Activated T-cell treated with anti-CD3 and anti-CD28 coated beads, Interleukin-2, amount 50 U/mL, for 48 hours (primary cell): ENCODE data around the gene DOK3.

ENCODE experiments used
- DNase-seq, 2 experiments: peaks; one replicate each; pipeline ENCODE4 v3.0.0-alpha.2; 2020

DOK3 gene

DNA sequence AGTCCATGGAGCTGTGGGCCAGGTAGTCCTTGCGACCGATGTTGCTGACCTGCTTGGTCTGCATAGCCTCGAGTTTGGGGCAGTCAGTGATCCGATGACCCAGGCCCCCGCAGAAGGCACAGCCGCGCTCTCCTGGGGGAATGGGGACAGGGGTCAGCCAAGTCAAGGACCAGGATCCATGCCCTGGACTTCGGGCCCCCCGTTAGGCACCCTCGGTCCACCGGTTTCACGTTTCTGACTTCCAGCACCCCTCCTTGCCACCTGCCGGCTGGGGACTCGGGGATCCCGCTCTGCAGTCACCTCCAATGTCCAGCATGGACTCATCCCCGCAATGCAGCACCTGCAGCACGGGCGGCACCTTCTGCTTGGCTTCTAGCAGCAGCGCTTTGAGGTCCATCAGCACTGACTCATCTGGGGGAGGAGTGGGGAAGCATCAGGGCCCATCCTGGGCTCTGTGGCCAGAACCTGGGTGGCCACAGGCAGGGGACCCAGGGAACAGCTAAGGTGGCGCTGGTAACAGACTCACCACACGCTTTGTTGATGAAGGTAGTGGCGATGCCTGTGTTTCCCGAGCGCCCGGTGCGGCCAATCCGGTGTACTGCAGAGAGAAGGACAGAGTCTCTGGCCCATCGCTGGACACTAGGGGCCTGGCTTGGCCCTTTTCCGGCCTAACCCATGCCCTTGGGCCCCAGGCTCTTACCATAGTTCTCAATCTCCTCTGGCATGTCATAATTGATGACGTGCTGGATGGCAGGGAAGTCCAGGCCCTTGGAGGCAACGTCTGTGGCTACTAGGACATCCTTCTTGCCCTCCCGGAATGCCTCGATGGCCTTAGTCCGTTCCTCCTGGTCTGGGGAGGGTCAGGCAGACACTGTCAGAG lies 2.4 kb upstream of the DOK3 start:
- DNase-seq = no peak

DNA sequence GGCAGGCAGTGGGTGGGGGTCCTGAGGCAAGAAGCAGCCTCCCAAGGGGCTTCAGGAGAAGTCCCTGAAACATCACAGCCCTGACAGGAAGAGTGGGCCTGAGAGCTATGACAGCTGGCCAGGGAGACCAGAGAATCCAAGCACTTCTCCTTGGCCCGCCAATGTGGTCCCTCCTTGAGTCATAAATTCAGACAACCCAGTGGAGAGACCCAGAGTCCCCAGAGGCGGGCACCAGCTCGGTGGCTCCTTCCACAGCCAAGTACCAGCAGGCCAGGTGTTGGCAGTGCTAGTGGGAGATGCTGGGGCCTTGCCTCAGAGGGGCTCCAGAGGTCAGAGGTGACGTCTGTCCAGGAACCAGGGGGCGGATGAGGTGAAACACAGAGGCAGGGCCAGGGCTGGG lies 1.6 kb upstream of the DOK3 start:
- DNase-seq = no peak

DNA sequence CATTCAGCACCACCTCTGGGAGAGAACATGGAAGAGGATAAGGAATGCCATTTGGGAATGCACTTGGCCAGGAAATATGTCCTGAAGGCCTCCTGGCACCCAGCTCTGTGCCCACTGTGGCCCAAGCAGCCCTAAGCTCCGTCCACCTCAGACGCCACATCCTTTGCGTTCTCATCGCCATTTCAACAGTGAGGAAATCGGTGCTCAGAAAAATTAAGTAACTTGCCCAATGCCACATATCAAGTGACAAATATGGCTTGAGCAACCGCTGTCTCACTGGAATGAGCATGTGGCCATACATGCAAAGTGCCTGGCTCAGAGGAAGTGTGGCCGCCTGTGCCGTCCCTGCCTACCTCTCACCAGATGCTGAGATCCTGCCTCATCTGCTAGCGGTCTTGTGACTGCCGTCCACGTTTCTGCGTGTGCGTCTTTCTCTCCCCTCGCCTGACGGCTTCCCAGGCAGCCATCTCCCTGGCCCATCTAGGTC lies 984 bp upstream of the DOK3 start:
- DNase-seq = no peak

DNA sequence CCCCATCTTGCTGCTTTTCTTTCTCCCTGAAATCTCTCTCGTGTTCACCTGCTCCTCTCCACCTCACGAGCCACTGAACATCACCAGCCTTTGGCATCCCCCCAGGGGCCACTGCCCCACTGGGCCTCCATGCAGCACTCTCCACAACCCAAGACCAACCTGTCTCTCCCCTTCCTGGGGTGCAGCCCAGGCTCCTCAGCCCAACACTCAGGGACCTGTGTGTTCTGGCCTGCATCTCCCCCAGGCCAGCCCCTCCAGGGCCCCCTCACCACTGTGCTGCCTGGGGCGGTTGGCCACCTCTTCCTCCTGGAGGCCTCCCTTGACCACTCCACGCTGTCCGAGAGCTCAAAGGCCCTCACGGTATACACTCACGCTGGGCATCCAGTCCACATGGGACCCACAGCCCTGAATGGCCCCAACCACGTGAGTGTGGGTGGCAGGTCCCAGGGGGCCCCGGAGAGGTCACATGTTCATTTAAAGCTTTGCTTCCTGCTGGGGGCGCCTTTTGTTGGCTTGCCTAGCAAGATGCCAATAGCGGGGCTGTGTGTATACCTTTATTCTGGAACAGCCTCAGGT lies 453 bp upstream of the DOK3 start:
- no peak for DNase-seq

DNA sequence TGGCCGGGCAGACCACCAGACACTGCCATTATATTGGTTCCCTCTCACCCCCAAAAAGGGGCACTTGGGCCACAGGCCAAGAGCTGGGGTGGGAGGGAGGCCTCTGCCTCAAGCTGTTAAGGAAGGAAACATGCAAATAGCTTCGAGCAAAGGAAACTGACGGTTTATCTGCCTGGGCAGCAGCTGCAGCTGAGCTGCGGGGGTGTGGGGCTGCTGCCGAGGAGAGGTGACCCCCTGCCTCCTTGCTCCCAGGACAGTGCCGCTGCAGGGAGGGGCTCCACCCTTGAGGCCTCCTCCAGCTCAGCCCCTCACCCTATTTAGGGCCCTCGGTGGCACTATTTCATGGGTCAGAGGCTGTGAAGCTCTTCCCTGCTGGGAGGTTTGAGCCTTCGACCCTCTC lies 789 bp downstream of the DOK3 start:
- DNase-seq = no peak

DNA sequence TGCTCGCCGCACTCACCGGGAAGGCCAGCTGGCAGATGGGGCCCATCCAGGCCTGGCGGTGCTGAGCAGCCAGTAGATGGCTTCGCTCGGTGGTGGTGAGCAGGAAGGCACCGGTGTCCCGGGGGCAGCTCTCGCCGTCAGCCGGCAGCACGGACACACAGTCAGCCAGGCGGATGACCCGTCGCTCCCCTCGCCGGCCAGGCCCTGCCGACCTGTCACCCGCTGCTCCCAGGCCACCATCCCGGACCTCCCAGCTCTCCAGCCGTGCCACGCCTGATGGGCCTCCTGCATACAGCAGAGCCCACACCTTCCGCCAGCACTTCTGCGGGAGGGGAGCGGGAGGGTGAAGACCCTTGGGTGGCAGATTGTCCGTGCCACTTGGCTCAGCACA lies 1.4 kb downstream of the DOK3 start:
- no peak for DNase-seq

DNA sequence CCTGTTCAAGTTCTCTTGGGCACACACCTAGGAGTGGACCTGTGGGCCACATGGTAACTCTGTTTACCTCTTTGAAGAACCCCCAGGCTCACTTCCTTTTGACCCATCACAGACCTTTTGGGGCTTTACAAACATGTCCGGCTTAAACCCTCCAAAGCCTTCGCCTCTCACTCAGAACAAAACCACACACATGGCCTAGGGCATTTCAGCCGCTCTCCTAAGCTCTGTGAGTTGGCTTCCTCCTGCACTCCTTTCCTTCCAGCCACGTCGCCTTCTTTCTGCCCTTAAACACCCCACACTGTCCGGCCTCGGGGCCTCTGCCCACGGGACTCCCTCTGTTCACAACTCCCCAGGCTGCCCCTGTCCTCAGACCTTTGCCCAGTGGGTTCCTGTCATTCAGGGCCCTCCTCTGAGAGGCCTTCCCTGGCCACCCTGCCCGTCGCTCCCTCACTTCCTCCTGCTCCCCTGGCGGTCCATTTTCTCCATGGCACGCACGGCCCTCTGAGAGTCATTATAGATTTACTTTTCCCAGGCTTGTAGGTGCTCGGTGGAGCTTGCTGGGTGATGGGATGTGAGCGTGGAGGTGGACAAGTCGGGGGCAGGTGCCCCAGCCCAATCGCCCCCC lies 1.9 kb downstream of the DOK3 start:
- DNase-seq = no peak

DNA sequence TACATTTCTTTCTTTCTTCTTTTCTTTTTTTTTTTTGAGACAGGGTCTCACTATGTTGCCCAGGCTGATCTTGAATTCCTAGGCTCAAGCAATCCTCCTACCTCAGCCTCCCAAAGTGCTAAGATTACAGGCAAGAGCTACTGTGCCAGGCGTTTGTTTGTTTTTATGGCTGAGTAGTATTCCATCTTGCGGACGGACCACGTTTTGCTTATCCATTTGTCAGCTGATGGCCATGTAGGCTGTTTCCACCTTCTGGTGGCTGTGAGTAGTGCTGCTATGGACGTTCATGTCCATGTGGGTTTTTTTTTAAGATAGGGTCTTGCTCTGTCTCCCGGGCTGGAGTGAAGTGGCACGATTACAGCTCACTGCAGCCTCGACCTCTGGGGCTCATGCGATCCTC lies 2.5 kb downstream of the DOK3 start:
- no peak for DNase-seq

DNA sequence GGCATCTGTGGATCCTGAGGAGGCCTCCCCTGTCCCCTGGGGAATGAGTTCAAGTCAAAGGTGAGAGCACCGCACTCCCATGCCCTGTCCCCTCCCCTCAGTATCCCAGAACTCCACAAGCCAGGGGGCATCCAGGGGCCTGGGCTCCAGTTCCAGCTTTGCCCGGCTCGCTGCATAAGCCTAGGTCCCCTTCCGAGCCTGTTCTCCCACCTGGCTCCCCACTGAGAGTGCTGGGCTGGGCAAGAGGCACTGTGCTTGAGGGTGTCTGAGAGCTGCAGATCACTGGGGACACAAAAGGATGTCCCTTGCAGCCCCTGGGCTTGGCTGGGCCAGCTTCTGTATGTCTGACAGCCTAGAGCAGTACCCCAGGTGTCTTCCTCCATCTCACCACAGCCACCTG lies 4.6 kb downstream of the DOK3 start:
- DNase-seq = no peak

DNA sequence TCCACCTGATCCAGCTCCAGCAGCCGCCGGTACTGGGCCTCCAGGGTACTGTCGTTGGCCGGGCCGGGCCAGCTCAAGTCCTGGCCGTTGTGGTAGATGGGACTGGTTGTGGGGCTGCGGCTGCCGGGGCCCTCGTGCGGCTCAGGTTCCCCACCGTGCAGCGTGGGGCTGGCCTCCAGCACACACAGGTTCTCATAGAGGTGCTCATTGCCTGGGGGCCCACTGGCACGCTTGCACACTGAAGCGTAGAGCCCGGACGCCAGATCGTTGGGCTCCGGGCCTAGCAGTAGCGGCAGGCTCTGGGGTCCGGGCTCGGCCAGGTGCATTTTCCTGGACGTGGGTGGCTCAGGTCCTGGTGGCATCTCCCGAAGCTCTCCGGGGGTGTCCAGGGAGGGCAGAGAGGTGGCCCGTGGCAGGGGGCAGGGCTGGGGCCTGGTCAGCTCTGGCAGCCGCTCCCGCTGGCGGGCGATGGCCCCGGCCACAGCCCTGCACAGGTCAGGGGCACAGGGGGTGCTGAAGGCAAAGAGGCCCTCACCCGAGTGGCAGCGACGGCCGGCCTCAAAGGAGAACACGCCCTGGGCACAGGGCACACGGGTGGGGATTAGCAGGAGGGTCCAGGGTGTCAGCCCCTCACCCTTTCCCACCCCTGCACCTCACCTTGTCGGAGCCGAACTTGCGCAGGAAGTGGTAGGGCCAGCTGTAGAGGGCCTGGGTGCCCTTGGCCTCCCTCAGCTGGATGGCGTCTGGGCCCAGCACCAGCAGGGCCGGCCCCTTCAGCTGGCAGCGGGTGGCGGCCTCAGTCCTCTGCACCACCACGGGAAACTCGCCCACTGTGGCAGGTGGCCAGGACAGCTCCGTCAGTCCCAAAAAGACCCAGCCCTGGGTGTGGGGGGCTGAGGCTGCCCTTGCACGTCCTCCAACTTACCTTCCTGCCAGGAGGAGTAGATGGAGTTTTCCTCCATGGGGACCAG lies 5.3 kb downstream of the DOK3 start:
- DNase-seq = no peak

DNA sequence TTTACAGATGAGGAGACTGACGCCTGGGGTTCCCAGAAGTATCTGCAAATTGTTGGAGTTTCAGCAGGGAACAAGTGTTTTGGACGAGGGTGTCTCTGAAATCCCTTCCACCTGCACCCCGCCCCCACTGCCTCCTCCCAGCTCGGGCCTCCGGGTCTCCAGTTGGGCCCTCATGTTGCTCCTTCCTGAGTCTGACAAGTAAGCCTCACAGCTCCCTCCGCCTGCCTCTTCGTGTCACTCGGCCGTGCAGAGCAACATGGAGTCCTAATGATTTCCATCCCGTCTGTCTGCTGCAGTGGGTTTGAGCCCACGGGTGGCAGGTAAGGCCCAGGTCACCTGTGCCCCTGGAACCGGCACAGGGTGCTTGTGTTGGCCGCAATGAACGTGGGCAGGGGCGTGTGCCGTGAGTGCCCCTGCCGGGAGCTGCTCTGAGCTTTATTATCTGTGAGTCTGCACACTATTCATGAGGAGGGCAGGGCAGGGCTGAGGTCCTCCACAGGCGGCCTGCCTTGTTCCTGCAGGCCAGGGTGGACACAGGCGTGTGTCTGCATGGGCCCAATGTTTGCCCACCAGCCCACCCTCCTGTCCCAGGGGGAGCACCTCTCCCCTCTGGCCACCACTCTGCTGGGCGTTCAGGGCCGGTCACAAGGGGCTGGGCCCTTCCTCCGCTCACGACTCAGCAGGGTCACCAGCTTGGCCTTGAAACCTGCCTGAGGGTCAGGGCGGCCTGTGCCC lies 6.1 kb downstream of the DOK3 start:
- no peak for DNase-seq

DNA sequence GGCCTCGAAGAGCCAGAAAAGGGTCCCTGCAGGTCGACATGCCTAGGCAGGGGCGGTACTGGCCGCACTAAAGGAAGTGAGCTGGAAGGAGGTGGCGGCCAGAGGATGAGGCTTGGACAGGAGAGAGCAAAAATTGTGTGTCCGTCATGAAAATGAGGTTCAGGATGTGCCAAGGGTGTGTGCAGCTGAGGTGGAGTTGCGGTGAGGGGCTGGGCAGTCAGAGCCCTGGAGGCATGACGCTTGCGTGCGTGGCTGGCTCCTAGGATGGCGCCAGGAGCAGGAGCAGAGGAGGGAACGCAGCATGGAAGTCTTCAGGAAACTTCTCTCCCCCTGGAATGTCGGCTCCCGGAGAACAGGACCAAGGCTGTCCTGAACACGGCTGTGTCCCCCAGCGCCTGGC lies 6.7 kb downstream of the DOK3 start:
- no peak for DNase-seq

DNA sequence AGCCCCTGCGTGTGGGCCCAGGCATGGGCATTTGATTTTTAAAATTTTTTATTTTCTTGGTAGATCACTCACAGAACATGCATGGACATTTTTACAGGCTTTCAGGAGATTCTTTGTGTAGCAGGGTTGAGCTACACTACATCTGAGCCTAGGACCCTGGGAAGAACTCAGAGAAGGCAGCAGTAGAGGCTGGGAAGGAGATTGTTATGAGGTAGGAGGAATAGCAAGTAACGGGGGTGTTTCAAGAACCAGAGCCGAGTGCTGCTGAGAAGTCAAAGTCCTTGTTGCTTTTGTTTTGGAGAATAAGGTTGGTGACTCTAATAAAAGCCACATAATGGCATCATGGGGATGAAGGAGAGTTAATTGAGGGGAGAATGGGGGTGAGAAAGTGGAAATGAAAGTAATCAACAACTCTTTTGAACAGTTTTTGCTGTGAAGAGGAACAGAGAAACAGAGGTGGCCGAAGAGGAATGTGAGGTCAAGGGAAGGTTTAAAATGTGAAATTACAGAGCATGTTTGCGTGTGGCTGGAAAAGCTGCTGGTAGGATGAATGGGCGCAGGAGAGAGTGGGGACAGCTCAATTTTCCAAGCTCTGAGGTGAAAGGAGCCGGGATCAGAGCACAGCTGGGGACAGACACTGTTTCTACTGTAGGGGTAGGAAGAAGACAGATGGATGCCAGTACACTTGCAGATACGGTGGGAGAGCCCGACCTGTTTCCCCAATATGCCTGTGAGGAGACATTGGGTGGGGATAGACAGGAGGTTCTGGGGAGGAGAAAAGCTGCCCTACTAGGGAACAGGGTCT lies 7.5 kb downstream of the DOK3 start:
- no peak for DNase-seq

DNA sequence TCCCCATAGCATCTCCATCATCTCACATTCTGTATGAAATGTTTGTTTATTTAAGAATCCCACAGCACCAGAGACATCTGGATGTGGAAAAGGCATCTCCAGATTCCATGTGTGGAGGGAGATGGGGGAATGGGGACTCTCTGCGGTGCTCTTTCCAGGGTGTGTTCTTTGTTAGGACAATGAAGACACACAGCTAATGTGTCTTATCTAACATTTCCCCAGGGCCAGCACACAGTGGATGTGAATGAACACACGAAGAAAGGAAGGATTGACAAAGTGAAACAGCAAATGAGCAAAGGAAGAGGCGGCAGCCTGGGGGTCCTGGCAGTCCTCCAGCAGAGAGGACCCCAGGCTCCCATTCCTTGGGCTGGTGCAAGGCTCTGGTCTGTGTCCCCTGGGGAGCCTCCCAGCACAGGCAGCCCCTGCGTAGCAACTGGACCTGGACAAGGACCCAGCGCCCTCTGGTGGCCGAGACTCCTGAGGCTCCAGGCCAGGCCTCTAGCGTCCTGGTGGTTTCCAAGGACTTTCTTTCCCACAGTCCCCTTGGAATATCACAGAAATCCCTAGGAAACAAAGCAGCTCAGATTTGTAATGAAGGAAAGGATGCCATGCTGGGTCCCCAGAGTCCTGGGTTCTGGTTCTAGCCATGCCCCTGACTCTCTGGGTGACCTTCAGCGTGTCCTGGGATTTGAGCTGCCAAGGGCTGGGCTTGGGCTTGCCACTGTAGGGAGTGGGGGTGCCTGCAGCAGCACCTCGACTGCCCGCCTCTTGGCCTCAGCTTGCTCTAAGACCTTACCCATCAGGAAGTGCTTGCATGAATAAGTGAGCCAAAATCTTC lies 8.7 kb downstream of the DOK3 start:
- peak; percentile 88 to 91 for DNase-seq

DNA sequence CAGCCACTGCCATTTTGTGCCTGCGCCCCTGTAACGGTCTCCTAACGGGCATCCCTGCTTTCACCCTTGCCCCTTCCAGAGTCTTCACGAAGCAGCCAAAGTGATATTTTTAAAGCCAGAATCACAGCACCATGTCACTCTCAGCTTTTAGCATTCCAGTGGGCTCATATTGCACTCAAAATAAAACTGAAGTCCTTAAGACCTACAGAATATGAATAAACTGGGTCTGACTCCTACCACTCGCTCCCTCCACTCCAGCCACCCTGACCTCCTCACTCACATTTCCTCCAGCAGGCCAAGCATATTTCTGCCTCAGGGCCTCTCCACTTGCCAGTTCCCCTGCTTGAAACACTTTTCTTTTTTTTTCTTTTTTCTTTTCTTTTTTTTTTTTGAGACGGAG lies 9.8 kb downstream of the DOK3 start:
- no peak for DNase-seq

DNA sequence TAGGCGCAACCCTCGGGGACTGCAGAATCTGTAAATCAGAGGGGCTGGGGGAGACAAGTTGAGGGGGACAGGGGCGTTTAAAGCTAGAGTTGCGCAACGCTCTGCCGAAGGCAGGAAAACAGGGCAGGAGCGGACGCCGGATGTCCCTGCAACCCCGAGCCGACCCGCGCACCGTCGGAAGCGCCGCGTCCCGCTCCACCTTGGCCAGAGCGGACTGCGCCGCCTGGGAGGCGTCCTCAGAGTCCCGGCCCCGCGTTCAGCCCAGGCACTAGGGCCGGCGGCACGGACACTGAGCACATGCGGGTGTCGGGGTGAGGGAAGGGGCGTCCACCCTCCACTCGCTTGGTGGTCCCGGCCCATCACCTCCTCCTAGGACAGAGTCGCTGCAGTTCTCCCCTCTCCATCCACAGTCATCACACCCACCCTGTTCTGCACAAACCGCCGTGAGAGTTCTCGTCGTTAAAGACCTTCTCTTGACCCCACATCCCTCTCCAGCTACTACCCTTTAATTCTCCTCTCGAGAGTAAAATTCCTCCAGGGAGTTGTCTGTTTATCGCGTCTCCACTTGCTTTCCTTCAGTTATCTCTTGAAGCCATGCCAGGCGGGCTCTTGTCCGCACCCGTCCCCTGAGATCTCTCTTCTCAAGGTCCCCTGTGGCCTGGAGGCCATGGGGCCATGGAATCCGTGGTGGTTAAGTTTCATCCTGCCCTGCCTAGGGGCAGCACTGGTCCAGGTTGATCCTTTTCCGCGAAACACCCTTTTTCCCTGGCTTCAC lies 11.4 kb downstream of the DOK3 start:
- DNase-seq = no peak

DNA sequence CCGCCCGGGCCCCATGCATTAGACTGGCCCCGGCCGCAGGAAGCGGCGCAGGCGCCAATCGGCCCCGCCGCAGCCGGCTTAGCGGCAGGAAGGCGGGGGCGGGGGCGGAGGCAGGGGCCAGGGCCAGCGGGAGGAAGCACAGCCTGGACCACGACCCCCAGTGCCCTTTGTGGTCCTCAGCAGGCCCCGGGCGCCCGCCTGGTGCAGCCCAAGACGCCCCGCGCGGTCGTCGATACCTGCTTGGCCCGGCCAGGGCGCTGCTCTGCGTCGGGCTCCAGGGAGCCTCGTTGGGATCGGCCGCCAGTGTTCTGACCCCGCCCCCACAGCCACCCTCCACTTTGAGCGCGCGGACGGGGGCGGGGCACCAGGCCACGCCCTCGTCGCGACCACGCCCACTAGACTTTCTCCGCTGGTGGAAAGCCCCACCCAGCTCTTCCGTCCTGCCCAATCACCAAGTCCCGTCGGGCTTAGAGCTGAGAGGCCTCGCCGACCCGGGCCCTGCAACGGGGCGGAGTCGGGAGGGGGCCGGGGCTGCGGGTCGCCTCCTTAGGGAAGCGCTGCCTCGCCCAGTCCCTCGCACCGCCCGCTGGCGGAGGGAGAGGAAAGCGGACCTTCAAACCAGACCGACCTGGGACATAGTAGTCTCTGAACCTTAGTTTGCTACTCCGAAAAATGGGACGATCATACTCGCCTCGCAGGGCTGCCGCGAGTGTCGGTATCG lies 12.2 kb downstream of the DOK3 start, which contains the start of gene PDLIM7:
TSS of gene PDLIM7 (minus strand) at position 313 of the 721 bp plus-strand sequence. CDS start 1,092 bp downstream, outside the sequence.
- peak; percentile 98 to 99 for DNase-seq

DNA sequence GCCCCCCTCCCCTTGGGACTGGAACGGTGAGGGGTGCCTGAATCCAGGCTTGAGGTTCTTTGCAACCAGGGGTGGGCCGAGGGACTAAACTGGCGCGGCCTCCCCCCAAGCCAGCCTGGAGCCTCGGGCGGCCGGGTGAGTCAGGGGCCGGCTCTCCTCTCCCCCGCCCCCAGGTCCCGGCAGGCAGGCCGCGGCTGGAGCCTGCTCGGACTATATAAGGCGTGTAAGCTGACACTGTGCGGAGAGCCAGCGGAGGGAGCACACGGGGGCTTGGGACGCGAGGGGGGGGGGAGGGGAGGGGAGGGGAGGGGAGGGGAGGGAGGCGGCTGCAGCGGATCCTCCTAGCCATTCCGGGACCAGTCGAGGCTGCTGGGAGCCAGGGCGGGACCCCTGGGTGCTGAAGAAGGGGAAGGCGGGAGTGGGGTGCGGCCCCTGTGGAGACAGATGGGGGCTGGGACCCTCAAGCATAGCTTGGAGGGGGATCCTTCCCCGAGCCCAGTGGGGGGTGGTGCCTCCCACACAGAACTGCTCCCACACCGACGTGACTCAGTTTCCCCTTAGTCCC lies 12.8 kb downstream of the DOK3 start:
- peak in 1 of 2 experiments; percentile 52 for DNase-seq
